ENCODE measurements around the gene HOXB7.

The HOXB7 gene

GRCh38 chr17:48621410-48622392 is 10.9 kb upstream of the HOXB7 start:
- TF ChIP-seq CTCF (IDR thresholded peaks at IDR 0.05; ENCODE audit: insufficient read depth, low read depth, low read length, missing control alignments), result no peak

GRCh38 chr17:48620461-48621139 is 9.8 kb upstream of the HOXB7 start:
- no peak for DNase-seq (ENCODE audit: low read depth)
- TF ChIP-seq CTCF (IDR thresholded peaks at IDR 0.05; ENCODE audit: insufficient read depth, low read depth, low read length, missing control alignments), result no peak
- no peak overlapping the region for H3K4me3 ChIP-seq (ENCODE audit: low read depth, low read length)

More at GRCh38 chr17:48621410-48622392, 10.9 kb upstream of the HOXB7 start:
- H3K4me3 ChIP-seq (ENCODE audit: low read depth, low read length), result no peak overlapping the region
- no peak for DNase-seq (ENCODE audit: low read depth)

GRCh38 chr17:48619826-48620449 is 9.1 kb upstream of the HOXB7 start:
- no peak for DNase-seq (ENCODE audit: low read depth)
- TF ChIP-seq CTCF (IDR thresholded peaks at IDR 0.05; ENCODE audit: insufficient read depth, low read depth, low read length, missing control alignments), result no peak
- no peak overlapping the region for H3K4me3 ChIP-seq (ENCODE audit: low read depth, low read length)

GRCh38 chr17:48618256-48618896 is 7.6 kb upstream of the HOXB7 start:
- TF ChIP-seq CTCF (IDR thresholded peaks at IDR 0.05; ENCODE audit: insufficient read depth, low read depth, low read length, missing control alignments), result peak; percentile 81
- no peak overlapping the region for H3K4me3 ChIP-seq (ENCODE audit: low read depth, low read length)
- peak; percentile 77 for DNase-seq (ENCODE audit: low read depth)

GRCh38 chr17:48617471-48618255 is 6.8 kb upstream of the HOXB7 start:
- H3K4me3 ChIP-seq (ENCODE audit: low read depth, low read length), result no peak overlapping the region
- TF ChIP-seq CTCF (IDR thresholded peaks at IDR 0.05; ENCODE audit: insufficient read depth, low read depth, low read length, missing control alignments), result no peak
- DNase-seq (ENCODE audit: low read depth), result no peak

Data from GM12865 (cell line).